Activated T-cell treated with anti-CD3 and anti-CD28 coated beads, Interleukin-2, amount 50 U/mL, for 24 hours (primary cell): ENCODE measurements around the gene GRM8.
"Not testable (repeated sequence)": the region's sequence is repeated elsewhere in the genome, so short reads cannot be mapped to it uniquely, and the experiment has no call there.

ENCODE experiments used
- DNase-seq: peaks from one replicate; pipeline ENCODE4 v3.0.0-alpha.2; 2020
- H3K27ac Mint-ChIP-seq: 2 replicates; pipeline ENCODE4 v1.8.0; 2020; ENCODE audit warnings: mild to moderate bottlenecking, mixed read lengths
- H3K27me3 Mint-ChIP-seq: 2 replicates; pipeline ENCODE4 v1.8.0; 2020; ENCODE audit warnings: mixed read lengths
- H3K36me3 Mint-ChIP-seq: 2 replicates; pipeline ENCODE4 v1.8.0; 2020; ENCODE audit warnings: low read depth, mixed read lengths
- H3K4me1 Mint-ChIP-seq: 2 replicates; pipeline ENCODE4 v1.8.0; 2020; ENCODE audit warnings: low read depth, mixed read lengths
- H3K4me3 Mint-ChIP-seq: 2 replicates; pipeline ENCODE4 v1.8.0; 2020; ENCODE audit warnings: mild to moderate bottlenecking, moderate library complexity, mixed read lengths
- H3K9me3 Mint-ChIP-seq: 2 replicates; pipeline ENCODE4 v1.8.0; 2020; ENCODE audit warnings: mixed read lengths

Gene GRM8

GRCh38 chr7:126685018-126685573 lies 567.6 kb downstream of the GRM8 start:
- H3K9me3 Mint-ChIP-seq: no peaks in the 10 kb centered on the region
- H3K27ac Mint-ChIP-seq: no peak overlapping the region
- no peaks in the 10 kb centered on the region for H3K27me3 Mint-ChIP-seq
- no peak overlapping the region for H3K4me3 Mint-ChIP-seq
- H3K4me1 Mint-ChIP-seq: no peaks in the 10 kb centered on the region
- DNase-seq: no peak
- no peaks in the 10 kb centered on the region for H3K36me3 Mint-ChIP-seq

DNA sequence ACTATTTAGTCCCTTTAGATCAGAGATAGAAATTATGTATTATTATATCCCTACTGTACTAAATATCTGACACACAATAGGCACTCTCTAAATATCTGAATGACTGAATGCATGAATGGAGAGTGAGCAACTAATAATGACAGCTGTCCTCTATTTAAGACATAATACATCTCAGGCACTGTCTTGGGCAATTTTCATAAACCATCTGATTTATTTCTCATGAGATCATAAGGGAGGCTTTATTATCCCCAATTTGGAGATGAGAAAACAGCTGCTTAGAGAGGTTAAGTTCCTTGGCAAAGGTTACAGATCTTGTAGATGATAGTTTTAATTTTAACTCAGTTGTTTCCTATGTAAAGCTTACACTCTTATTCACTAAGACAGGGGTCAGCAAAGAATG lies 570.6 kb downstream of the GRM8 start:
- no peaks in the 10 kb centered on the region for H3K36me3 Mint-ChIP-seq
- DNase-seq: no peak
- H3K4me3 Mint-ChIP-seq: no peak overlapping the region
- peaks cover 2% of the 10 kb centered on the region for H3K9me3 Mint-ChIP-seq
- no peaks in the 10 kb centered on the region for H3K27me3 Mint-ChIP-seq
- no peaks in the 10 kb centered on the region for H3K4me1 Mint-ChIP-seq
- no peak overlapping the region for H3K27ac Mint-ChIP-seq

- not testable (repeated sequence) for H3K4me1 Mint-ChIP-seq, H3K36me3 Mint-ChIP-seq, H3K4me3 Mint-ChIP-seq, DNase-seq, H3K27ac Mint-ChIP-seq, H3K9me3 Mint-ChIP-seq, H3K27me3 Mint-ChIP-seq
These were observed 584.0 kb downstream of the GRM8 start for GRCh38 chr7:126668762-126669161.

GRCh38 chr7:126668367-126668752 lies 584.4 kb downstream of the GRM8 start:
- Mint-ChIP-seq H3K4me1 (no peaks in the 10 kb centered on the region), H3K27ac (no peak overlapping the region), H3K4me3 (no peak overlapping the region), H3K9me3 (no peaks in the 10 kb centered on the region), H3K27me3 (no peaks in the 10 kb centered on the region), H3K36me3 (no peaks in the 10 kb centered on the region)
- DNase-seq: no peak

- no peak for DNase-seq
- no peaks in the 10 kb centered on the region for H3K4me1 Mint-ChIP-seq
- H3K9me3 Mint-ChIP-seq: no peaks in the 10 kb centered on the region
- no peaks in the 10 kb centered on the region for H3K27me3 Mint-ChIP-seq
- no peak overlapping the region for H3K4me3 Mint-ChIP-seq
- H3K27ac Mint-ChIP-seq: no peak overlapping the region
- H3K36me3 Mint-ChIP-seq: no peaks in the 10 kb centered on the region
These were observed 584.9 kb downstream of the GRM8 start for GRCh38 chr7:126667742-126668366.

- Mint-ChIP-seq H3K27ac (no peak overlapping the region), H3K36me3 (no peaks in the 10 kb centered on the region), H3K9me3 (no peaks in the 10 kb centered on the region), H3K4me1 (no peaks in the 10 kb centered on the region), H3K4me3 (no peak overlapping the region), H3K27me3 (no peaks in the 10 kb centered on the region)
- no peak for DNase-seq
These were observed 589.9 kb downstream of the GRM8 start for GRCh38 chr7:126662856-126663255.

DNA sequence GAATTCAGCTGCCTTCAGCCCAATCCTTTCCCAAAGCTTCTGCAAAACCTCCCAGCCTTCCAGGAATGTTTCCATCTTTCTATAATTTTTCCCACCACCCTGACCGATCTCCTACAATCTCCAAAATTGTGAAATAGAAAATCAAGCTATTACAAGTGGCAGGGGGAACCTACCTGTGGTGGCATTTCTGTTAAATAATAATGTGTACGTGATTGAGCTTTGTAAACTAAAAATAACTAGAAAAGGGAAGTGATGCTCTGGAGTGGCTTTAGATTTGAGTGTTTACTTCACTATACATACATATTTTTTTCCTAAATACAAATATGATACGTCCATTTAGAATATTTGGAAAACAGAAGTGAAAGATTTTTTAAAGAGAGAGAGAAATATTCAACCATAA lies 593.6 kb downstream of the GRM8 start:
- Mint-ChIP-seq H3K36me3 (no peaks in the 10 kb centered on the region), H3K9me3 (no peaks in the 10 kb centered on the region), H3K27me3 (no peaks in the 10 kb centered on the region), H3K4me1 (no peaks in the 10 kb centered on the region), H3K4me3 (no peak overlapping the region), H3K27ac (no peak overlapping the region)
- no peak for DNase-seq

DNA sequence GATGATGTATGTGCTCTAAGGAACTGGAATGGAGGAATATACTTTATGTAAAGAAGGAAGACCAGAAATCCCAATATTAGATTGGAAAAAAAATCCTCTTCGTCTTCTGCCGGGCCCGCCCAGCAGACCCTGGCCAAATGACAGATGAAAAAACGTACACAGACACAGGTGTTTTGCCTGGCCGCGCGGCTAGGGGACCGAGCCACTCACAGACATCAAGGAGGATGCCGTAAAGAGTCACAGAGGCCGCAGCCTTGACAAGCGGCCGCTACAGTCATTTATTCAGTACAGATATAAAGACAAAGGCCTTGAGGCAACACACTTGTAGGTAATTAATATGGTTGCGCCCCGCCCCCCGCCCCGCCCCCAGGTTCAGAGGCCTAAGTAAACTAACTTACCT lies 594.1 kb downstream of the GRM8 start:
- Mint-ChIP-seq H3K27me3 (no peaks in the 10 kb centered on the region), H3K4me1 (no peaks in the 10 kb centered on the region), H3K4me3 (no peak overlapping the region), H3K27ac (no peak overlapping the region), H3K36me3 (no peaks in the 10 kb centered on the region), H3K9me3 (no peaks in the 10 kb centered on the region)
- DNase-seq: no peak

- Mint-ChIP-seq H3K36me3 (no peaks in the 10 kb centered on the region), H3K27ac (no peak overlapping the region), H3K4me1 (no peaks in the 10 kb centered on the region), H3K9me3 (no peaks in the 10 kb centered on the region), H3K4me3 (no peak overlapping the region), H3K27me3 (no peaks in the 10 kb centered on the region)
- DNase-seq: no peak
These were observed 595.0 kb downstream of the GRM8 start for GRCh38 chr7:126657599-126658358.

- H3K36me3 Mint-ChIP-seq: no peaks in the 10 kb centered on the region
- no peak for DNase-seq
- no peaks in the 10 kb centered on the region for H3K4me1 Mint-ChIP-seq
- no peaks in the 10 kb centered on the region for H3K27me3 Mint-ChIP-seq
- H3K9me3 Mint-ChIP-seq: no peaks in the 10 kb centered on the region
- H3K4me3 Mint-ChIP-seq: no peak overlapping the region
- H3K27ac Mint-ChIP-seq: no peak overlapping the region
These were observed 595.6 kb downstream of the GRM8 start for GRCh38 chr7:126657137-126657536.

DNA sequence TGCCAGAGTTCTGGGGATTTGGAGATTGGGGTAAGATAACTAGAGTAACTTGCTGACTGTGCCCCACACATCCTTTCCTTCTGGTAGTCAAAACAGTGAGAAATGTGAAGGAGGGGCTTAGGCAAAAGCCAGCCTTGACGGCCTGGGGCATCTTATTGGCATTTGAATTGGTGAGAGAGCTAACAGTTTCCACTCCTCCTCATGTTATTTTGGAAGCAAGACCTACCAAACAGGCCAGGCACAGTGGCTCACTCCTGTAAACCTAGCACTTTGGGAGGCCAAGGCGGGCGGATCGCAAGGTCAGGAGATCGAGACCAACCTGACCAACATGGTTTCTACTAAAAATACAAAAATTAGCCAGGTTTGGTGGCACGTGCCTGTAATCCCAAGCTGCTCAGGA lies 596.6 kb downstream of the GRM8 start:
- Mint-ChIP-seq H3K9me3 (no peaks in the 10 kb centered on the region), H3K27me3 (no peaks in the 10 kb centered on the region), H3K4me3 (no peak overlapping the region), H3K27ac (no peak overlapping the region), H3K4me1 (no peaks in the 10 kb centered on the region), H3K36me3 (no peaks in the 10 kb centered on the region)
- DNase-seq: no peak

- H3K4me3 Mint-ChIP-seq: no peak overlapping the region
- no peak overlapping the region for H3K27ac Mint-ChIP-seq
- DNase-seq: no peak
- no peaks in the 10 kb centered on the region for H3K27me3 Mint-ChIP-seq
- no peaks in the 10 kb centered on the region for H3K4me1 Mint-ChIP-seq
- no peaks in the 10 kb centered on the region for H3K36me3 Mint-ChIP-seq
- no peaks in the 10 kb centered on the region for H3K9me3 Mint-ChIP-seq
These were observed 615.2 kb downstream of the GRM8 start for GRCh38 chr7:126637538-126637937.

- no peaks in the 10 kb centered on the region for H3K4me1 Mint-ChIP-seq
- DNase-seq: no peak
- no peaks in the 10 kb centered on the region for H3K36me3 Mint-ChIP-seq
- no peaks in the 10 kb centered on the region for H3K27me3 Mint-ChIP-seq
- H3K27ac Mint-ChIP-seq: no peak overlapping the region
- H3K9me3 Mint-ChIP-seq: no peaks in the 10 kb centered on the region
- no peak overlapping the region for H3K4me3 Mint-ChIP-seq
These were observed 617.2 kb downstream of the GRM8 start for GRCh38 chr7:126635545-126635944.

- H3K36me3 Mint-ChIP-seq: no peaks in the 10 kb centered on the region
- no peak overlapping the region for H3K27ac Mint-ChIP-seq
- H3K4me1 Mint-ChIP-seq: no peaks in the 10 kb centered on the region
- no peak for DNase-seq
- H3K4me3 Mint-ChIP-seq: no peak overlapping the region
- no peaks in the 10 kb centered on the region for H3K27me3 Mint-ChIP-seq
- H3K9me3 Mint-ChIP-seq: no peaks in the 10 kb centered on the region
These were observed 644.4 kb downstream of the GRM8 start for GRCh38 chr7:126608339-126608776.

- Mint-ChIP-seq H3K27ac (no peak overlapping the region), H3K27me3 (no peaks in the 10 kb centered on the region), H3K36me3 (no peaks in the 10 kb centered on the region), H3K4me3 (no peak overlapping the region), H3K4me1 (no peaks in the 10 kb centered on the region), H3K9me3 (no peaks in the 10 kb centered on the region)
- DNase-seq: no peak
These were observed 646.4 kb downstream of the GRM8 start for GRCh38 chr7:126606331-126606730.
